Activated CD8-positive, alpha-beta T cell treated with anti-CD3 and anti-CD28 coated beads, Interleukin-2, amount 10 ng/mL, durations not matched to agents 7 days and 5 days (primary cell): Measurements from ENCODE around the gene CHRNA5. TPM values are rescaled to one million over a fixed set of nuclear protein-coding genes. Genes with fewer than 3 reads are reported as not detected.

Source experiments
- ATAC-seq: fragments of 150-1000 bp; cut with Tn5 transposase; one replicate; pipeline ENCODE4 v1.10.0; 2021; ENCODE audit warnings: moderate library complexity
- CTCF ChIA-PET: fragments of 350-600 bp; sonication (Branson Sonifier 250); formaldehyde crosslinking; loops from one replicate; lab custom pipeline; 2021; ENCODE audit warnings: antibody characterized with exemption; lab: Charles Lee
- POLR2A ChIA-PET: fragments of 350-600 bp; sonication (Branson Sonifier 250); formaldehyde crosslinking; loops from one replicate; lab custom pipeline; 2021; ENCODE audit warnings: antibody characterized with exemption; lab: Charles Lee
- DNase-seq: peaks from one replicate; pipeline ENCODE4 v3.0.0-alpha.2; 2020
- H3K27ac Mint-ChIP-seq: one replicate; pipeline ENCODE4 v1.8.0; 2021; ENCODE audit warnings: mild to moderate bottlenecking, mixed read lengths
- H3K27me3 Mint-ChIP-seq: one replicate; pipeline ENCODE4 v1.8.0; 2021; ENCODE audit warnings: low read depth, mixed read lengths
- H3K36me3 Mint-ChIP-seq: one replicate; pipeline ENCODE4 v1.8.0; 2021; ENCODE audit warnings: low read depth, mixed read lengths
- H3K4me1 Mint-ChIP-seq: one replicate; pipeline ENCODE4 v1.8.0; 2021; ENCODE audit warnings: low read depth, mixed read lengths
- H3K4me3 Mint-ChIP-seq: one replicate; pipeline ENCODE4 v1.8.0; 2021; ENCODE audit warnings: mild to moderate bottlenecking, mixed read lengths
- H3K9me3 Mint-ChIP-seq: one replicate; pipeline ENCODE4 v1.8.0; 2022; ENCODE audit warnings: mixed read lengths; ENCODE audit not compliant: insufficient read depth
- total RNA-seq, 2 experiments: library from RNA; stranded (reverse); gene quantifications; one replicate each; pipeline ENCODE4 v1.2.3, GENCODE V29; 2021

Gene CHRNA5
- total RNA-seq, 2 experiments from 2014 or later, result 2.1 to 2.7 TPM

DNA sequence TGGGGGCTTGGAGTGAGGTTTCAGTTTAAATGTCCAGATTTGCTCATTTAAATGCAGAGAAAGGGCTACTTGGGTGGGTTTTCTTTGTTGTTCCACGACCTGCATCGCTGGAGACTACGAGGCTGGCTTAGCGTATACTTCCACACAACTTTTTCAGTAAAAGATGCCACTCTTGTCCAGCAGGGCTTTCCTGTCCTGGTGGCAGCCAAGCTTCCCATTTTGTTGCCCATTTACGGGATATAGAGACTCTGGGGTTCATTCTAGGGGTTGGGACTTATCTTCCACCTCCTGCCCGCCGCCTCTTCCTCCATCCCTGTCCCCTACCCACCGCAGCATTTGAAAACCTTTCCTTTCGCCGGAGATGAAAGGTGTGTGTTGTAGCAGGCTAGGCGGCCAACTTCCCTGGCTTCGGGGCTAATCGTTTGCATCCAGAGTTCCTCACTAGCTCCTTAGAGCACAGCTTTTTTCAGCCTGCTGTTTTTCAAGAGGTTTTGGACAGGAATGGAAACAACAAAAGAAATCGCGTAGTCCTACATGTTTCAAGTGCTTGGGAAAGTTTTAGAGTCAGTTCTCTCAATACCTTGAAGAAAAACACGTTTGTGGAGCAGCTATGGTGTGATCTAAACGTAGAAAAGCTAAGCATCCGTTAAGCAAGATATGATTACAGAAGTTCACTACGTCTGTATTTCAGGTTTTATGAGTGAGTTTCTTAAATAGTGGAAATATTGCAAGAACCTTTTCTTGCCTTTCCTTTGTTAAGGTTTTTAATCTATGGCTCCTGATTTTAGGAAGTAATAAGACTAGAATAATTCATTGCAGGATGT, 843 bp downstream of the CHRNA5 start:
- peak overlapping the region; percentile 82 for H3K4me3 Mint-ChIP-seq
- no peaks in the 10 kb centered on the region for H3K9me3 Mint-ChIP-seq
- ChIA-PET CTCF (interaction anchor here (0.5 to 1.9 kb wide), 6 partner anchors 12 to 144 kb away, joined by 3 to 8 read pairs (median 4); partner anchors contain the start of gene PSMA4), POLR2A (interaction anchor here (1.1 to 3.3 kb wide), 3 partner anchors 16 to 26 kb away, joined by 4 to 20 read pairs (median 5); partner anchors contain the start of gene PSMA4)
- no peak overlapping the region for H3K27ac Mint-ChIP-seq
- peaks cover 21% of the 10 kb centered on the region for H3K4me1 Mint-ChIP-seq
- H3K27me3 Mint-ChIP-seq, result peaks cover 27% of the 10 kb centered on the region
- H3K36me3 Mint-ChIP-seq, result no peaks in the 10 kb centered on the region
- DNase-seq (no peak), ATAC-seq (peak; percentile 3)

DNA sequence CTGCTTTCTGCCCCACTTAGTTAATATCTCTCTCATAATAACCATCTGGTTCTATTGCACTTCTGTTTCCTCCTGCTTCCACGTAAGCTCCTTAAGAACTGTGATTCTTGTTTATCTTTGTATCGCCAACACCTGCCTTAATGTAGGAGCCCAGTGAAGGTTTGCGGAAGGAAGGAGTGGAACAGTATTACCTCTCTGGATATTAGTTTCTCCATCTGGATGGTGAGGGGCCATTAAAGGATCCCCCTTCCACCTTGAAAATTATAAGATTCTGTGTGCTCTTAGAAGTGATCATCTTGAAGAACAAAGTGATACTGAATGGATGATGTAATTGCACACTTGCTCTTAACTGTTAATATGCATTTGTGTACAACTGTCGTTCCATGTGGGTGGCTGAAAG, 2.2 kb downstream of the CHRNA5 start:
- ChIA-PET CTCF (interaction anchor here (1.1 to 1.2 kb wide), 2 partner anchors 9 to 173 kb away, joined by 3 read pairs; no protein-coding TSS in a partner anchor), POLR2A (no interaction called here)
- DNase-seq, result no peak
- H3K9me3 Mint-ChIP-seq, result no peaks in the 10 kb centered on the region
- peaks cover 21% of the 10 kb centered on the region for H3K4me1 Mint-ChIP-seq
- H3K27me3 Mint-ChIP-seq, result peaks cover 24% of the 10 kb centered on the region
- no peaks in the 10 kb centered on the region for H3K36me3 Mint-ChIP-seq
- no peak overlapping the region for H3K27ac Mint-ChIP-seq
- H3K4me3 Mint-ChIP-seq, result no peak overlapping the region
- no peak for ATAC-seq

DNA sequence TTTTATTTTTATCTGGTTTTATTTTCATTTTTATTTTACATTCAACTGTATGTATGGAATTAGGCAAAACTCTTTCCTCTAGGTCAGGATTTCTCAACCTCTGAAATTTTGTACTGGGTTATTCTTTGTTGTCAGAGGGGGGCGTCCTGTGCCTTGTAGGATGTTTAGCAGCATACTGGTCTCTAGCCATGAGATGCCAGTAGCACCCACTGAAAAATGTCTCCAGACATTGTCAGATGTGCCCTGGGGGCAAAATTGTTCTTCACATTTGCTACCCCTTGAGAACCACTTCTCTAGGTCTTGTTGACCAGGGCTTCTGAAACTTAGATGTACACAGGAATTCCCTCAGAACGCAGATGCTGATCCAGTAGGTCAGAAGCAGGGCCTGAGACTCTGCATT, 5.4 kb downstream of the CHRNA5 start:
- no peak overlapping the region for H3K4me3 Mint-ChIP-seq
- H3K27ac Mint-ChIP-seq, result no peak overlapping the region
- no peak for DNase-seq
- peaks cover 9% of the 10 kb centered on the region for H3K4me1 Mint-ChIP-seq
- ChIA-PET POLR2A (no interaction called here), CTCF (no interaction called here)
- H3K9me3 Mint-ChIP-seq, result no peaks in the 10 kb centered on the region
- H3K27me3 Mint-ChIP-seq, result peaks cover 19% of the 10 kb centered on the region
- no peak for ATAC-seq
- H3K36me3 Mint-ChIP-seq, result no peaks in the 10 kb centered on the region

DNA sequence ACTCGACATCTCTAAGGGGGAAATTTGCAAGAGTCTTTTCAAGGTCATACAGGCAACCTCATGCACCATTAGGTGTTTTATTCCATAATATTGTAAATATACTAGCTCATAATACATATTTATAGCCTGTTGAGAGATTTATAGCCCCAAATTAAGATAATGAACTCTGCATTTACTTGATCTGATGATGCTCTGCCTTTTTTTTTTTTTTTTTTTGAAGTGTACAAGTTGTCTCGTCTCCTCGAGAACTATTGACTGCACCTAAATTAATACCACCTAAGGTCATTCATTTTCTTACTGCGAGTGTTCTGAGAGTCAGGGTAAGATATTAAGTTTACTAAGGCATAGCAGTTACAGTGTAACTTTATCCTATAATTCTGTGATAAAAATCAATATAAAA, 6.1 kb downstream of the CHRNA5 start:
- H3K4me1 Mint-ChIP-seq, result peaks cover 3% of the 10 kb centered on the region
- DNase-seq (no peak), ATAC-seq (no peak)
- H3K27ac Mint-ChIP-seq, result no peak overlapping the region
- ChIA-PET POLR2A (no interaction called here), CTCF (no interaction called here)
- H3K9me3 Mint-ChIP-seq, result no peaks in the 10 kb centered on the region
- no peak overlapping the region for H3K4me3 Mint-ChIP-seq
- H3K27me3 Mint-ChIP-seq, result peaks cover 13% of the 10 kb centered on the region
- no peaks in the 10 kb centered on the region for H3K36me3 Mint-ChIP-seq

DNA sequence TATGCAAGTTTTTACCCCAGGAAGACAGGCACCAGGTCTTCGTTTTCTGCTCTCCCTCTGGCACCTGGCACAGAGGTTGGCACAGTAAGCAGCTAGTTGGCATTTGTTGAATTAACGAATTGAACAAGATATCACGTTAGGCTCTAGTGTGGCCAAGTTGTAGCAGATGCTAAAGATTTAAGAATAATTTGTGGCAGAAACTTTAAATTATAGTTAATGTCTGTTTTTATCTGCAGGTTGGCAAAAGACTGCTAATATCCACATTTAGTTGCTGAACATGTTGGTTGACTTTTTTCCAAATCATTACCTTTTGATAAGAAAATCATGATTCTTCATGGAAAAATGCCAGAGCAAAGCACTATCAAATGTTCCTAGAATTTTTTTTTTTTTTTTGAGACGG, 8.1 kb downstream of the CHRNA5 start:
- Mint-ChIP-seq H3K27me3 (peaks cover 5% of the 10 kb centered on the region), H3K4me1 (no peaks in the 10 kb centered on the region), H3K9me3 (no peaks in the 10 kb centered on the region), H3K36me3 (no peaks in the 10 kb centered on the region), H3K27ac (no peak overlapping the region), H3K4me3 (no peak overlapping the region)
- ATAC-seq, result no peak
- POLR2A ChIA-PET, result no interaction called here
- DNase-seq, result no peak
- CTCF ChIA-PET, result no interaction called here

DNA sequence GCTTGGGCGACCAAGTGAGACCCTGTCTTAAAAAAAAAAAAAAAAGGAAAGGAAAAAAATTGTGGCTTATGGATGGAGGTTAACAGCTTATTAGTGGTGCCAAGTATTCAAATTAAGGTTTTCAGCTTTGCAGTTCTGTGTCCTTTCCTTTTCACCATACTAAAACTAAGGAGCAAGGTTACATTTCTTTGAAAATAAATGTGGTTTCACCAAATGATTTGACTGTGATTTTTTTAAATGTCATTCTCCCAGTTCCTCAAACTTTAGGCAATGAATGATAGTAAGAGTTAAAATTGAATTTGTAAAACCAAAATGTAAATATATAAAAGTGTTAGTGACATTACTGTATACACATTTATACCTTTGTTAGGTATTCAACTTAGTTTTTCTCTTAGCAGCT, 9.6 kb downstream of the CHRNA5 start:
- POLR2A ChIA-PET, result no interaction called here
- Mint-ChIP-seq H3K9me3 (no peaks in the 10 kb centered on the region), H3K27me3 (peaks cover 3% of the 10 kb centered on the region), H3K4me3 (no peak overlapping the region), H3K4me1 (no peaks in the 10 kb centered on the region), H3K36me3 (no peaks in the 10 kb centered on the region), H3K27ac (no peak overlapping the region)
- CTCF ChIA-PET, result no interaction called here
- ATAC-seq (no peak), DNase-seq (no peak)

DNA sequence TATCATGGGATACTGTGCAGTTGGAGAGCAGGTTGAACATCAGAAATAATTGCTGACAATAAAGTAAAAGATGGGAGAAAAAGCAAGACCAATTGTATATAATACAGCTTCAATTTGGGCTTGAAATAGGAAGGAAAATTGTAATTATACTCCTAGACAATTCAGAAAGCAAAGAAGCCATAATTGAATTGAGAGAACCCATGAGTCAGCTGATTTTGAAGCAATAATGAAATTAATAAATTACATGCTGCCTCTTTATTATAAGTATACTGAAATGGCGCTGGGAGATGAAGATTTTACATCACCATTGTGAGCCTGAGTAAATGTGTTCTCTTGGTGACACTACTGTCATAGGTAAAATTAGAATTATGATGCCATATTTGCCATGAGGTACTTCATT, 32.3 kb downstream of the CHRNA5 start:
- ChIA-PET POLR2A (no interaction called here), CTCF (no interaction called here)
- Mint-ChIP-seq H3K9me3 (no peaks in the 10 kb centered on the region), H3K27ac (no peak overlapping the region), H3K36me3 (no peaks in the 10 kb centered on the region), H3K27me3 (peaks cover 3% of the 10 kb centered on the region), H3K4me1 (no peaks in the 10 kb centered on the region), H3K4me3 (no peak overlapping the region)
- ATAC-seq, result no peak
- DNase-seq, result no peak

DNA sequence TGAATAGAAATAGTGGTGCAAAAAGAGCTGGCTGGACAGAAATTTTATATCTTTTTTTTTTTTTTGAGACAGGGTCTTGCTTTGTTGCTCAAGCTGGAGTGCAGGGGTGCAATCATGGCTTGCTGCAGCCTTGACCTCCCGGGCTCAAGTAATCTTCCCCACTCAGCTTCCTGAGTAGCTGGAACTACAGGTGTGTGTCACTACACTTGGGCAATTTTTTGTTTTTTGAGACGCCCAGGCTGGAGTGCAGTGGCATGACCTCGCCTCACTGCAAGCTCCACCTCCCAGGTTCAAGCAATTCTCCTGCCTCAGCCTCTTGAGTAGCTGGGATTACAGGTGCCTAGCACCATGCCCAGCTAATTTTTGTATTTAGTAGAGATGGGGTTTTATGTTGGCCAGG, 33.0 kb downstream of the CHRNA5 start:
- H3K4me3 Mint-ChIP-seq, result no peak overlapping the region
- ChIA-PET CTCF (no interaction called here), POLR2A (no interaction called here)

DNA sequence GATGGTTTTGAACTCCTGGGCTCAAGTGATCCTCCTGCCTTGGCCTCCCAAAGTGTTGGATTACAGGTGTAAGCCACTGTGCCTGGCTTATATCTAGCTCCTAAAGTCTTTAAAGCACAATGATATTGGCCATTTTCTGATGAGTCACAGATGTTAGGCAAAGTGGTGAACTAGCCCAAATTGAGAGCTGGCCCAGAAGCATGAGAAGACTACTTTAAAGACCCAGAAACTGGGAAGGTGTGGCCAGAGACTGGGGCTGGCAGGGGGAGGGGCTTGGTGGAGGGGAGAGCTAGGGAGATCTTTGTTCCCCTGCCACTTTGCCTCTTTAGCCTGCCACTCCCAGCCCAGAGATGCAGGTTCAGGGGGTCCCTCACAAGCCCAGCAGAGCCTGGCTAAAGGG, 33.9 kb downstream of the CHRNA5 start:
- ChIA-PET CTCF (no interaction called here), POLR2A (no interaction called here)
- Mint-ChIP-seq H3K9me3 (no peaks in the 10 kb centered on the region), H3K4me1 (no peaks in the 10 kb centered on the region), H3K36me3 (no peaks in the 10 kb centered on the region), H3K27me3 (peaks cover 3% of the 10 kb centered on the region), H3K4me3 (no peak overlapping the region), H3K27ac (no peak overlapping the region)
- DNase-seq (no peak), ATAC-seq (no peak)

More for the DNA sequence above, 33.0 kb downstream of the CHRNA5 start:
- no peaks in the 10 kb centered on the region for H3K4me1 Mint-ChIP-seq
- no peak overlapping the region for H3K27ac Mint-ChIP-seq
- no peaks in the 10 kb centered on the region for H3K36me3 Mint-ChIP-seq
- DNase-seq, result no peak
- H3K9me3 Mint-ChIP-seq, result no peaks in the 10 kb centered on the region
- no peak for ATAC-seq
- peaks cover 3% of the 10 kb centered on the region for H3K27me3 Mint-ChIP-seq

DNA sequence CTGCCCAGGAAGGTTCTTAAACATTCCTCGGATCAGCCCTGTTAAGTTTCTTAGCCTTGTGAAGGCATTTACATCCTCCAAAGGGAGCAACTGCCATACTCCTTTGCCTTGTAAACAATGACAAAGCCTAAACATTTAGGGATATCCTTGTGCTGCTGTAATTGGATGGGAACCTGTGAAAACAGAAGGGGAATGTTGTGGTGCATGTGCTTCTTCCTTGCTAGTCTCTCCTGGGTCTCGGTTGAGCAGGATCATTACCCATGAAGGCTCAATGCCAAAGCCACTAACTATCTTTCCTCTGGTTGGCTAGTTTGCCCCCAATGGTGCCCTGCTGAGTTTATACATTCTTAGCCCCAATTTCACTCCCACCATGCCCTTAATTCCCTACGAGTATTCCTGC, 38.1 kb downstream of the CHRNA5 start:
- Mint-ChIP-seq H3K27me3 (no peaks in the 10 kb centered on the region), H3K27ac (no peak overlapping the region), H3K4me3 (no peak overlapping the region), H3K4me1 (no peaks in the 10 kb centered on the region), H3K36me3 (no peaks in the 10 kb centered on the region), H3K9me3 (no peaks in the 10 kb centered on the region)
- DNase-seq, result no peak
- no peak for ATAC-seq
- POLR2A ChIA-PET, result no interaction called here
- CTCF ChIA-PET, result no interaction called here

DNA sequence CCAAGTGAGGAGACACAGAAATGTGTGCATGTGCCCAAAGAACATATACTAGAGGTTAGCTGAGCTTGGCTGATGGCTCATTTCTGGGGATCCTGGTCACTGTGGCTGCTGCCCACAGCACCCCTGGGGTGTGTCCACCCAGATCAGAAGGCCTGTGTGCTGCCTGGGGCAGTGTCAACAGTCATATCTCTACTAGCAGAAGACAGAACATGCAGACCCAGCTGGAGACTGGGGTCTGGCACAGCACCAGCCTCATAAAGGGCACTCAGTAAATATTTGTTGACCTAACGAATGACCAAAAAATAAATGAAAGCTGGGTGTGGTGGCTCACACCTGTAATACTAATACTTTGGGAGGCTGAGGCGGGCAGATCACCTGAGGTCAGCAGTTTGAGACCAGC, 39.1 kb downstream of the CHRNA5 start:
- DNase-seq (no peak), ATAC-seq (no peak)
- Mint-ChIP-seq H3K36me3 (no peaks in the 10 kb centered on the region), H3K27ac (no peak overlapping the region), H3K4me3 (no peak overlapping the region), H3K4me1 (no peaks in the 10 kb centered on the region), H3K27me3 (no peaks in the 10 kb centered on the region), H3K9me3 (no peaks in the 10 kb centered on the region)
- ChIA-PET POLR2A (no interaction called here), CTCF (no interaction called here)

DNA sequence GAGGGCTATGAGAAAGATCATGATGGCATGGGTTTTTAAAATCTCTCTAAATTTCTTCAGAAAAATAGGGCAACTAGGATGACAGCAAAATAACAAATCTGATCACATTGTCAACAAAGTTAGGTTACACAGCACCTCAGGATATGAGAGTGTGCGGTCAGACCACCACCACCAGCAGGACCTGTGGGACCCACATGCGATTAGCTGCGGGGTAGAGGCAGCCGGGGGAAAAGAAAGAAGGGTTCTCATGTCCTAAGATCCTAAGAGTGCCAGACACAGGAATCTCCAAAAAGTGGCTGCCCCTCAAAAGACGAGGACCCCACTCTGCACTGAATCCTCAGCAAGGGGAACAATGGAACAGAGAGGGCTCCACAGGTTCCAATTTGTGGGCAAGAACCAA, 39.9 kb downstream of the CHRNA5 start:
- DNase-seq (no peak), ATAC-seq (no peak)
- H3K27me3 Mint-ChIP-seq, result peaks cover 5% of the 10 kb centered on the region
- no peak overlapping the region for H3K4me3 Mint-ChIP-seq
- ChIA-PET POLR2A (interaction anchor here (0.6 kb wide), 1 partner anchor 196 kb away, joined by 4 read pairs; no protein-coding TSS in a partner anchor), CTCF (no interaction called here)
- H3K27ac Mint-ChIP-seq, result no peak overlapping the region
- H3K9me3 Mint-ChIP-seq, result no peaks in the 10 kb centered on the region
- no peaks in the 10 kb centered on the region for H3K36me3 Mint-ChIP-seq
- no peaks in the 10 kb centered on the region for H3K4me1 Mint-ChIP-seq
